NCI-H510A treated with DMSO at 0.1 percent for 48 hours (cell line): ENCODE data around the gene SETMAR.

Source experiments
- DNase-seq: peaks from one replicate; lab custom pipeline; 2025; lab: John Stamatoyannopoulos, UW

SETMAR gene

DNA sequence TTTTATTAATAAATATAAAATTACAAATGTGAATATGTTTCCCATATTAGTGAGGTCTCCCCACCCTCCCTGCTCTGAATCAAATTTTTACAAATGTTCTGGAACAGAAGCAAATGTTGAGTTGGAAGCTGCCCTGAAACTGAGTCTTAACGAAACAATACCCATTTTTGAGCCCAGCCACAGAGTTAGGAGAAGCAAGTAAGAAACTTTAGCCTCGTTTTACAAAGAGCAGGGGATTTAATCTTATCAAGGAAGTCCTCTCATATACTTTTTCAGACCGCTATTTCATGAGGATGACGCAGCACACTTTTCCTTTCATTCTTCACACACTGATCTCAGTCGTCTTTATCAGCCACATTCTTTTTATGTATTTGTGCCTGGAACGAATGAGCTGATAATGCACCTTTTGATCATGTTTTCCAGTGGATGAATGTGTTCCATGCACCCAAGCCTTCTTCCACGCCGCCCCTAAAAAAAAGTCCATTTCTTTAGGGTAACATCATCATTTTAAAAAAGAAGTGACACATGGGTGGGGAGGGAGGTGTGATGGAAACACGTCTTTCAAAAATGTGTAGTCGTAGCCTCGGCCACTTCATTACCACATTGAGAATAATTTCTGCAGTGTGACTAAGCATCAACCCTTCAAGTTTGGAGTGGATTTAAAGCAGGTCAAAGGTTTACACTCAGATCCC, 48.1 kb downstream of the SETMAR start:
- DNase-seq = no peak

GRCh38 chr3:4351872-4352271, 48.7 kb downstream of the SETMAR start:
- DNase-seq = no peak

DNA sequence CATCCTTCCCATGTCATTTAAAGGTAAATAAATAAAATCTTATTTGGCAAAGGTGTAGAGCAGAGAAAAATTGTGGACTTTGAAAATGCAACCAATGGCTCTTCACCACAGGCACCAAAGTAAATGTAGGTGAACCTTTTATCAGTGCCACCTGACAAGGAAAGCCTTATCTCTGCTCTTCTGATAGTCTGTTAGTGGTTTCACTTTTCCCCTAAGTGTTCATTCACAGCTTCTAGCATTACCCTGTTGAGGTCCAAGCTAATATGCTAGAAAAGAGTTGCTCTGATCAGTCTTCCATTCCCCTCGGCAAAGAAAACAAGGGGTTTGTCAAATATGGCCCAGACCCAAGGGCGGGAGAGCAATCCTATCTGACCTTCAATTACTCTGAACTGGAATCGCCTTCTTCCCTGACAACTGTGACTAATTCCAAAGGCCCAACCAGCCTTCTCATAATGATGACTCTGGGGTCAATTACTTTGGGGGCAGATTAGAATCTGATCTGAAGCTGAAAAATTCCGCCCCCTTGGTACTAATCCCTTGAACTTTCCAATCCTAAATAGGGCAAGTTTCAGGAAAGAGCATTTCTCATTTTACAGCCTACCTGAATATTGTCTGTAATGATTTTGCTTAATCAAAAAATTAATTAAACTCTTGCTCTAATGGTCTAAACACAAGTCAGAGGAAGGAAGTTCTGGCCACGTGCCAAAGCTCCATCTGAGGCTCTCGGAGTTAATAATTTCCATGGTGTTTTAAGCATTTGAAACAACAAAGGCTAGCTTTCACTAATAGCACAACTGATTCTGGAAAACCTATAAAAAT, 52.4 kb downstream of the SETMAR start:
- DNase-seq = no peak

- no peak for DNase-seq
Observed at GRCh38 chr3:4356220-4356540, 53.0 kb downstream of the SETMAR start.

GRCh38 chr3:4356546-4357410, 53.6 kb downstream of the SETMAR start:
- no peak for DNase-seq

DNA sequence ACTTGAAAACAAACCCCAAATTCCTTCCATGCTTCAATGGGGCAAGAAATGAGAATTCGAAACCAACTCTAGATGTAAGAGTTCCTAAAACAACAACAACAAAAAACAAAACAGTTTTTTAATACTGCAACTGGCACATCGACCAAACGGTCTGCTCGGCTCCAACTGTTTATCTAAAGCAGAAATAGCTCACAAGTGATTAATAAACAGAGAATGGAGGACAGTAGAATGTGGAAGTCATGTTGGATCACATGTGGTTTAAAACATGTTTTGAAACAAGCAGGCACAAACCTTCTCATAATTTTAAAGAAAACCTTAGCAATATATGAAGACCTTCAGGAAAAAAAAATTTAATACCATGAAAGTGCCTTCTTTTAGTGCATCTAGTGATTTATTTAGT, 55.1 kb downstream of the SETMAR start:
- DNase-seq = no peak

DNA sequence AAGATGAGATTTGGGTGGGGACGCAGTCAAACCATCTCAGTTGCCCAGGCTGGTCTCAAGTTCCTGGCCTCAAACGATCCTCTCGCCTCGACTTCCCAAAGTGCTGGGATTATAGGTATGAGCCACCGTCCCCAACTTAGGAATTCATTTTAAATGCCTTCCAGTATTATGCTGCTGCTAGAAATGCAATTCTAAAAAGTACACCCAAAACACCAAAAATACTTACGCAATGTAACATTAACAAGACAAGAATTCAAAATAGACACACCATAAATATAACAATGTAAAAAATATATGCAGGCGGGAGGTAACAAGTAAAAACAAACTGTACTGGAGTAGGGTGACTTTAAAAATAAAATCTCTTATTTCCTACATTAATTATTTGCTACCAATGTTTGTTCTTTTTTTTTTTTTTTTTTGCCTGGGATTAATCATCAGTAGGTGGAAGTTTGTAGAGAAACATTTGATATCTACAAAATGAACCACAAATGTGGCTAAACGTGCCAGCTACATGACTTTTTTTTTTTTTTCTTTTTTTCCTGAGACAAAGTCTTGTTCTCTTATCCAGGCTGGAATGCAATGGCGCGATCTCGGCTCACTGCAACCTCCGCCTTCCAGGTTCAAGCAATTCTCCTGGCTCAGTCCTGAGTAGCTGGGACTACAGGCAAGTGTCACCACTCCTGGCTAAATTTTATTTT, 56.8 kb downstream of the SETMAR start:
- no peak for DNase-seq

GRCh38 chr3:4360817-4361216, 57.6 kb downstream of the SETMAR start:
- DNase-seq = no peak

DNA sequence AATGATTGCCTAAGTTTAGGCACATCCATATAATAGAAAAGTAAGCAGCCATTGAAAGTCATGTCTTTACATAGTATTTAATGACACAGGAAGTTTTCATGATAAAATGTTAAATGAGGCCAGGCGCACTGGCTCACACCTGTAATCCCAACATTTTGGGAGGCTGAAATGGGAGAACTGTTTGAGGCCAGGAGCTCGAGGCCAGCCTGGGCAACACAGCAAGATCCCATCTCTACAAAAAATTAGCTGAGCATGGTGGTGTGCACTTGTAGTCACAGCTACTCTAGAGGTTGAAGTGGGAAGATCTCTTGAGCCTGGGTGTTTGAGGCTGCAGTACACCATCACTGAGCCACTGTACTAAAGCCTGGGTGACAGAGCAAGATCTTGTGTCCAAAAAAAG, 59.4 kb downstream of the SETMAR start:
- DNase-seq = no peak
